Activated naive CD4-positive, alpha-beta T cell treated with anti-CD3 and anti-CD28 coated beads, Interleukin-2, amount 50 U/mL, for 24 hours (primary cell): ENCODE measurements around the gene SLC25A34.

Source experiments
- H3K27ac Mint-ChIP-seq: one replicate; pipeline ENCODE4 v1.8.0; 2021; ENCODE audit warnings: mild to moderate bottlenecking, mixed read lengths
- H3K27me3 Mint-ChIP-seq: one replicate; pipeline ENCODE4 v1.8.0; 2021; ENCODE audit warnings: mixed read lengths
- H3K36me3 Mint-ChIP-seq: one replicate; pipeline ENCODE4 v1.8.0; 2021; ENCODE audit warnings: mixed read lengths
- H3K4me1 Mint-ChIP-seq: one replicate; pipeline ENCODE4 v1.8.0; 2021; ENCODE audit warnings: mixed read lengths
- H3K4me3 Mint-ChIP-seq: one replicate; pipeline ENCODE4 v1.8.0; 2021; ENCODE audit warnings: mild to moderate bottlenecking, mixed read lengths
- H3K9me3 Mint-ChIP-seq: one replicate; pipeline ENCODE4 v1.8.0; 2021; ENCODE audit warnings: mixed read lengths

SLC25A34 gene

DNA sequence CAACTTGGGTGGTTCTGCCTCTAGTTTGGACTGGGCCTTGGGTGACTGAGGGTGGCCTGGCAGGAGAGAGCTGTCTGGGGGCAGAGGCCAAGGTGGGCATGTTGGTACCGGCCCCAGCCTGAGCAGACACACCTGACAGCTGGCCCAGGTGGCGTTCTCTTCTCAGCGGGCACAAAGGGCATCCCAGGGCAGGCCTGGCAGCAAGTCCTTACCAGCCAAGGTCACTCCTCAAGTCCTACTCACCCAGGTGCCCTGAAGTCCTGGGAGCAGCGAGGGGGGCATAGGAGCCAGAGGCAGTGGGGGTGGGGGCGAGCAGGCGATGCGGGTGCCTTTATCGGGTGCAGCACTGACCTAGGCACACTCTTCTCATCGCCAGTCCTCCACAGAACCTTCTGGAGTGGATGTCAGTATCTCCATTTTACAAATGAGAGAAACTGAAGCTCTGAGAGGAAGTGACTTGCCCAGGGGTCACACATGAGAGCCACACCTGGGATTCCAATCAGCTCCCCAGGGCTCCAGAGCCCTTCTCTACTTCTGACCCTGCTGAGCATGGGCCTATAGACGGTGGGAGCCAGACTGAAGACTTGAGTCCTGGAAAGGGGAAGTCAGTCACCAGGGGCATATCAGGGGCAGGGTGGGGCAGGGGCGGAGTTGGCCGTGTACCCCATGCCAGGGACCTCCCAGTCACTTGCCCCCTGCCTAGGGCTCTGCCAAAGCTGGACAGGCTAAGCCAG lies 587 bp upstream of the SLC25A34 start:
- H3K27me3 Mint-ChIP-seq: no peaks in the 10 kb centered on the region
- no peaks in the 10 kb centered on the region for H3K36me3 Mint-ChIP-seq
- H3K4me1 Mint-ChIP-seq: no peaks in the 10 kb centered on the region
- no peaks in the 10 kb centered on the region for H3K9me3 Mint-ChIP-seq
- no peak overlapping the region for H3K4me3 Mint-ChIP-seq
- no peak overlapping the region for H3K27ac Mint-ChIP-seq

DNA sequence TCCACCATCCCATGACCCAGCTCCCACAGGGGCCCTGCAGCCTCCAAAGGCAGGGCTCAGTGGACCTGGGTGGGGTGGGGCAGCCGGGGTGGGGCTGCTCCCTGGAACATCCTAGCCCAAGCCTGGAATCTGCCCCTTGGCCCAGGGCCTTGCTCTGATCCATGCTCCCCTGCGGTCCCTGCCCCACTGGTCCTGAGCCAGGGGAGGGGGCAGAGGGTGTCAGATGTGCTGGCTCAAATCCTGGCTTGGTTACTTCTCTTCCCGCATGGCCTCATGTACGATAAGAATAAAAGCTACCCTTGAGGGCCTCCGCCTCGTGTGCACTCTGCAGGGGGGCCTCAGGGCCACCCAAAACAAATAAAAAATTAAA lies 819 bp downstream of the SLC25A34 start:
- no peaks in the 10 kb centered on the region for H3K9me3 Mint-ChIP-seq

DNA sequence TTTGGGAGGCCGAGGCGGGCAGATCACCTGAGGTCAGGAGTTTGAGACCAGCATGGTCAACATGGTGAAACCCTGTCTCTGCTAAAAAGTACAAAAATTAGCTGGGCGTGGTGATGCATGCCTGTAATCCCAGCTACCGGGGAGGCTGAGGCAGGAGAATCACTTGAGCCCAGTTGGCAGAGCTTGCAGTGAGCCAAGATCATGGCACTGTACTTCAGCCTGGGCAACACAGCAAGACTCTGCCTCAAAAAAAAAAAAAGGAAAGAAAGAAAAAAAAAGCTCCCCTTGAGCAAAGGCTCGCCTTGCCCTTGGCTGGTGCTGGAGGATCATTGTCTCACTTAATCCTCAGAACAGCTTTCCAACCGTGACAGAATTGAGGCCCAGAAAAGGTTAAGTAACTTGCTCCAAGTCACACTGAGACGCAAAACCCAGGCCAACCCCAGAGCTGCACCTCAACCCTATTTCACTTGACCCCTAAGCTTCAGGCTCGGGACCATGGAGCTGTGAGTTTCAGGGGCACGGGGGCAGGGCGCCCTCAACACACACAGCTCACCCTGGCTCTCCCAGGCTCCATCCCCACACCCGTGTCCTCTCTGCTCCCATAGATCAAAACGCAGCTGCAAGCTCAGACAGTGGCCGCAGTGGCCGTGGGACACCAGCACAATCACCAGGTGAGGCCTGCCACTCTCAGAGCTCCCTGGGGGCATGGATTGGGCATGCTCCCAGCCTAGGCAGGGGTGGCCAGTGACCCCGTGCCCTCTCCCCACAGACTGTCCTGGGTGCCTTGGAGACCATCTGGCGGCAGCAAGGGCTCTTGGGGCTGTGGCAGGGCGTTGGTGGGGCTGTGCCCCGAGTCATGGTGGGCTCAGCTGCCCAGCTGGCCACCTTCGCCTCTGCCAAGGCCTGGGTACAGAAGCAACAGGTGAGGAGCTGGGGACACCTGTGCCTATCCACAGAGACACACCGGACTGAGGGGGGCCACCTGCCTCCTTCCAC lies 1.6 kb downstream of the SLC25A34 start:
- H3K9me3 Mint-ChIP-seq: no peaks in the 10 kb centered on the region
- no peak overlapping the region for H3K4me3 Mint-ChIP-seq
- H3K4me1 Mint-ChIP-seq: peaks cover 6% of the 10 kb centered on the region
- H3K36me3 Mint-ChIP-seq: no peaks in the 10 kb centered on the region
- no peaks in the 10 kb centered on the region for H3K27me3 Mint-ChIP-seq
- no peak overlapping the region for H3K27ac Mint-ChIP-seq

More for the DNA sequence above, 819 bp downstream of the SLC25A34 start:
- H3K27ac Mint-ChIP-seq: no peak overlapping the region
- no peaks in the 10 kb centered on the region for H3K36me3 Mint-ChIP-seq
- H3K27me3 Mint-ChIP-seq: no peaks in the 10 kb centered on the region
- H3K4me1 Mint-ChIP-seq: peaks cover 6% of the 10 kb centered on the region
- no peak overlapping the region for H3K4me3 Mint-ChIP-seq

DNA sequence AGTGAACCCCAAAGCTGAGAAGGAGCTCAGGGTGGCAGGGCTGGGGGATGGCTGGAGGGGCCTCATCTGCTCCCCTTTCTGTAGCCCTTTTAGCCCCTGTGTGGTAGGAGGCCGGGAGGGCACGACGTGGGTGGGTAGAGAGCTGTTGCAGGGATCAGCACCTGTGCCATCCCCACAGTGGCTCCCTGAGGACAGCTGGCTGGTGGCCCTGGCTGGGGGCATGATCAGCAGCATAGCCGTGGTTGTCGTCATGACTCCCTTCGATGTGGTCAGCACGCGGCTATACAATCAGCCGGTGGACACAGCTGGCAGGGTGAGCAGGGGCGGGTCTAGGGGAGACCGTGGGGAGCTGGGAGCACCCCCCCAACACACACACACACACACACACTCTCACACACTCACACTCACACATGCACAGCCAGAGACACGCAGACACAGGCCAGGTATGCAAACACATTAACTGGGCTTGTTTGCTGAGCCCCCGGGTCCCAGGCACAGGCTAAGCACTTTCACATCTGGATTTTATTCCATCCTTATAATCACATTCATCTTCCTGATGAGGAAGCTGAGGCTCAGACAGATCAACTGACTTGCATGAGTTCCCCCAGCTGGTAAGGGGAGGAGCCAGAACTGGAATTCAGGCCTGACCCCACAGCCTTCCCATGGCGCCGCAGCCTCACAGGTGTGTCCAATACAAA lies 2.5 kb downstream of the SLC25A34 start:
- Mint-ChIP-seq H3K27ac (no peak overlapping the region), H3K27me3 (no peaks in the 10 kb centered on the region), H3K4me1 (peaks cover 6% of the 10 kb centered on the region), H3K9me3 (no peaks in the 10 kb centered on the region), H3K36me3 (no peaks in the 10 kb centered on the region), H3K4me3 (no peak overlapping the region)

DNA sequence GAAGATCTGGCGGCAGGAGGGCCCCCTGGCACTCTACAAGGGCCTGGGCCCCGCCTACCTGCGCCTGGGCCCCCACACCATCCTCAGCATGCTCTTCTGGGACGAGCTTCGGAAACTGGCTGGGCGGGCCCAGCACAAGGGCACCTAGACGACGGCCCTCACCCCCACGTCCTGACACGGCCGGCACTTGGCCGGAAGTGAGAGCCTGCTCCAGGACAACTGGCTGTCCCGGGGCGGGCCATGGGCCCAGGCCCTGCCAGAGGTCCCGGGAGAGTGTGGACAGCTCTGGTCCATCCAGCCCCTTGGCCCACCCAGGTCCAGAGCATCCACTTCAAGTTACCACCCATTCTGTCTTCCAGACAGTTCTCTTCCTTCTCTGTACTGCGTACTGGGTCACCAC lies 3.2 kb downstream of the SLC25A34 start:
- Mint-ChIP-seq H3K36me3 (no peaks in the 10 kb centered on the region), H3K4me1 (peaks cover 6% of the 10 kb centered on the region), H3K4me3 (no peak overlapping the region), H3K9me3 (no peaks in the 10 kb centered on the region), H3K27me3 (no peaks in the 10 kb centered on the region), H3K27ac (peak overlapping the region; percentile 72)

DNA sequence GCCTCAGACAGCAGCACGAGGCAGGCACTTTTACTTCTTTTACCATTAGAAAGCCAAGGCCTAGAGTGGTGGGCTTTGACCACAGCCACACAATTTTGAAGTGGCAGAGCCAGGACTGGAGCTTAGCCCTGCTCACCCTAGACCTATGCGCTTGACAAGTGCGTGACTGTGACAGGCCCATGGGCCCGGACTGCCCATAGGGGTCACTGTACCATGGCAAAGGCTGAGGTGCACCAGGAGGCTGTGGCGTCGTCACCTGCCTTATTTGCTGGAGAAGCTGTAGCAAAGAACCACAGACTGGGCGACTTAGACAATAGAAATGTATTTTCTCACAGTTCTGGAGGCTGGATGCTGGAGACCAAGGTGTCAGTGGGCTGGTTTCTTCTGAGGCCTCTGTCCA lies 3.7 kb downstream of the SLC25A34 start:
- Mint-ChIP-seq H3K9me3 (no peaks in the 10 kb centered on the region), H3K36me3 (no peaks in the 10 kb centered on the region), H3K27ac (peak overlapping the region; percentile 72), H3K4me1 (peaks cover 6% of the 10 kb centered on the region), H3K27me3 (no peaks in the 10 kb centered on the region), H3K4me3 (no peak overlapping the region)

DNA sequence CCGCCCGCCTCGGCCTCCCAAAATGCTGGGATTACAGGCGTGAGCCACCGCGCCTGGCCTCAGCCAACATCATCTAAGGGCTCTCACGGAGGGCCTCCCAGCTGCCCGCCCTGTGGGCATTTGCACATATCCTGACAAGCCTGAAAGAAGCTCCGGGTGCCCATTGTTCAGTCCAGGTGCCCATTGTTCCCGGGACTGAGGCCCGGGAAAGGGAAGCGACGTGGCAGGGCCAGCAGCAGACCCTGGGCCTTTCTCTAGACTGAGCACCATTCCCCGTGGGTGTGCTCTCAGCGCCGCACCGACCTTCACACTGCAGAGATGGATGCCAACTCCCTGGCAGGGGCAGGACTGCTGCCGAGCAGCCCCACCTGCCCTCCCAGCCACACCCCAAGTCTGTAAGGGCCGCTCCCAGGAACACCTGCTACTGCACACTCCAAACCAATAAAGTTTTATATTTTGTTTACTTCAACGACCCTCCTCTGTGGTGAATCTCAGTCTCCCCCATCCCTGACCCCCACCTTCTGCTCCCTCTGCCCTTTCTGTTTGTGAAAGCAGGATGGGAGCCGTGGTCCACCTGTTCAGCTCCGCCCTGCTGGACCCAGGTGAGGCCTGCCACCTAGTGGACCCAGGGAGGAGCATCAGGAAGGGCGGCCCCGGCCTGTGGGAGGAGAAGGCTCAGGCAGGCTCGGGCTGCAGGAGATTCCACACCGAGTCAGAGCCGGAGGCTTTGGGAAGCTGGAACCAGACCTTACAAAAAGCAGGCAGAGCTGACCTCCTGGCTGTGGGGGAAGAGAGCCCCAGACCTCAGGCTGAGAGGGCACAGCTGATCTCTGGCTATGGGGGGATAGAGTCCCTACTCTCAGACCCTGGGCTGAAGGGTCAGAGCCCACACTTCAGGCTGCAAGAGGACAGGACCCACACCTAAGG lies 5.1 kb downstream of the SLC25A34 start:
- Mint-ChIP-seq H3K4me3 (no peak overlapping the region), H3K27me3 (no peaks in the 10 kb centered on the region), H3K27ac (no peak overlapping the region), H3K9me3 (no peaks in the 10 kb centered on the region), H3K4me1 (peaks cover 6% of the 10 kb centered on the region), H3K36me3 (no peaks in the 10 kb centered on the region)

DNA sequence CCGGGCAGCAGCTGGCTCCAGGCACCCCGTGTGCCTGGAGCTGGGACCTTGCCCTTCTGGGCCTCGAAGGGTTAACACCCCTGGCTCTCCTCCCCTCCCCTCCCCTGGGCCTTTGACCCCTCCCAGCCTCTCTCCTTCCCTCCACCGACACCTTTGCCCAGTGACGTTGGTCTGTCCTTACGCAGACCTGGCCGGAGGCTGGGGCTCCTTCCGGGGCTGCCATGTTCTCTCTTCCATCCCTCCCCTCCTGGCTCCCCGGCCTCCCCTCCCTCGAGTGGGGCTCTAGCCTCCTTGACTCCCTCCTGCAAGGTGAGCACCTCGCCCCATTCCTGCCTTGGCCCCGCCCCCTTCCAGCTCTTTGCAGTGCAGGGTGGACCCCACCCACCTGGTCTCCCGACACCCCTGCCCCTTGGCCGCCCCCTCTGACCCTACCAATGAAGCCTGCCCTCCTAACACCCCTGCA lies 6.3 kb downstream of the SLC25A34 start, which contains the start of gene TMEM82:
Gene TMEM82 (plus strand): TSS at position 161 of the 463 bp plus-strand sequence. CDS start 61 bp downstream, at position 222.
- Mint-ChIP-seq H3K36me3 (no peaks in the 10 kb centered on the region), H3K27me3 (no peaks in the 10 kb centered on the region), H3K9me3 (no peaks in the 10 kb centered on the region), H3K4me1 (peaks cover 6% of the 10 kb centered on the region), H3K4me3 (no peak within 1 kb of the TSS), H3K27ac (no peak within 1 kb of the TSS)

DNA sequence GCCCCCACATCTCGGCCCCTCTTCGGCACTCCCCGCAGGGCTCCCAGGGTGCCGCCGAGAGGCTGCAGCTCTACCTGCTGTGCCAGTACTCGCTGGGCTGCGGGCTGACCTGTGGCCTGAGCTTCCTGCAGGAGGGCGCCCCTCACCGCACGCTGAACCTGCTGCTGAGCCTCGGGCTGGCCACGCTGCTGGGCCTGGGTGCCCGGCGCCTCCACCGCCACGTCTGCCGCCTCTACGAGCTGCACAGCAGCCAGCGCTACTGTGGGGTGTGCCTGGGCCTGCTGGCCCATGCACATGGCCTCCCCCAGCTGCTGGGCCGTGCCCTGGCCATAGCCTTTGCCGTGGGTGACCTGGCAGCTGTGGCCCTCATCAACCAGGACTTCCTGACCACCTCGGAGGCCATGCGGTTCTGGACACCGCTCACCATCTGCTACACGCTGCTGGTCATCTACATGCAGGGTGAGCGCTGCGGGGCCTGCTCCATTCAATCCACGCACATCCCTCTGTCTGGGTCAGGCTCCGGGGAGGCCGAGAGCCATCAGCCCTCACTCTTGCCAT lies 8.1 kb downstream of the SLC25A34 start:
- H3K4me3 Mint-ChIP-seq: no peak overlapping the region
- no peaks in the 10 kb centered on the region for H3K27me3 Mint-ChIP-seq
- H3K9me3 Mint-ChIP-seq: no peaks in the 10 kb centered on the region
- H3K4me1 Mint-ChIP-seq: peaks cover 6% of the 10 kb centered on the region
- no peaks in the 10 kb centered on the region for H3K36me3 Mint-ChIP-seq
- no peak overlapping the region for H3K27ac Mint-ChIP-seq

DNA sequence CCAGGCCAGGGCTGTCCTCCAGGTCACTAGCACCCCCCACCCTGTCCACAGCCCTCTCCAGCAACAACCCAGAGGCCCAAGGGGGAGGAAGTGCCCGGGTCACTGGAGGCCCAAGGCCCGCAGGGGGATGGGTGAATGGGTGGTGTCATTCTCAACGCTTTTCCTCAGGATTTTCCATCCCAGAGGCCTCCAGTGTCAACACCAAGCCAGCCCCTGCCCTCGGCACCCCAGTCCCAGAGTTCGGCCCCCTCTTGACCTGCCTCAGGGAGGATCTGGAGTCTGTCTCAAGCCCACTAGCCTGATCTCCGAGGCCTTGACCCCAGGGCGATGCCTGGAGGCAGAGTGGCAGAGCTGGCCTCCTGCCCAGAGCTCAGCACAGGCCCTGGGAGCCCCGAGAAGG lies 11.3 kb downstream of the SLC25A34 start:
- H3K27me3 Mint-ChIP-seq: peaks cover 2% of the 10 kb centered on the region
- H3K9me3 Mint-ChIP-seq: no peaks in the 10 kb centered on the region
- H3K36me3 Mint-ChIP-seq: no peaks in the 10 kb centered on the region
- H3K4me3 Mint-ChIP-seq: no peak overlapping the region
- H3K4me1 Mint-ChIP-seq: no peaks in the 10 kb centered on the region
- H3K27ac Mint-ChIP-seq: no peak overlapping the region

DNA sequence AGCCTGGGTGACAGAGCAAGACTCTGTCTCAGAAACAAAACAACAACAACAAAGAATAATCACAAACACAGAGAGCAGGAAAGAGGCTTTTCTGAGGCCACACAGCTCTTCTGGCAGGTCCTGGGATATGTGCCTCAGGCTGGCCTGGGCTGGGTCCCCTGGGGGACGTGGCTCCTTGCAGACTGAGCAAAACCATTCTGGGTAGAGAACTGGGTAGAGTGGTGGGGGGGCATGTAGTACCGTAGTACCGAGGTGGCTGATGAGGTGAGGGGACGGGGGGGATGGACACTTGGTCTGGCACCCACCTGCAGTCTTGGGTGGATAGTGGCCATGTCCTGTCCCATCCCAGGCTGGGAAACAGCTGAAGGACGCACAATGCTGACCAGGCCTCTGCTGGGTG lies 12.2 kb downstream of the SLC25A34 start:
- no peak overlapping the region for H3K4me3 Mint-ChIP-seq
- H3K4me1 Mint-ChIP-seq: no peaks in the 10 kb centered on the region
- no peaks in the 10 kb centered on the region for H3K36me3 Mint-ChIP-seq
- H3K27ac Mint-ChIP-seq: no peak overlapping the region
- peaks cover 2% of the 10 kb centered on the region for H3K27me3 Mint-ChIP-seq
- H3K9me3 Mint-ChIP-seq: no peaks in the 10 kb centered on the region

DNA sequence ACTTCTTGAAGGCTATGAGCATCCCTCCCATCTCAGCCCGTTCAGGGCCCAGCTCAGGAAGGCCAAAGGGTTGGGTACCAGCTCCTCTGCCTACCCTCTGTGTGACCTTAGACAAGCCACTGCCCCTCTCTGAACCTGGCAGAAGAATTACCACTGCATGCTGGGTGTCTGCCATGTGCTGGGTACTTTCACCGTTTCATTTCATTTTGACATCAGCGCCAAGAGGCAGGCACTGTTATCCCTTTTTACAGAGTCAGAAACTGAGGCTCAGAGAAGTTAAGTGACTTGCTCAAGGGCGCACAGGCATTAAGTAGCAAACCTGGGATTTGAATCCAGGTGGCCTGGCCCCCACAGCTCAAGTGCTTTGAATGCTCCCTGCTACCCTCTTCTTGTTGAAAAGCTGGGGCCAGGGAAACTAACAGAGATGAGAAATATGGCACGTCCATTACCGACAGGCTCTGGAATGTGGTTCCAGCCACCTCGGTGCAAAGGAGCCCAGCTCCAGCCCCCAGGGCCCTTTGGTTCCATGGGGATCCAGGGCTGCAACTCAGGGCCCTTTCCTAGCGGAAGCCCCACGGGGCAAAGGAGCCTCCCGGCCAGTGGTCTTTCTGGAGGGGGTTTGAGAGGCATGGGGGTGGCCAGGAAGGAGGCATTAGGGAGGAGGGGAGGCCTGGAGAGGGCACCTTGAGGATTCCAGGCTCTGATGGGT lies 12.8 kb downstream of the SLC25A34 start:
- Mint-ChIP-seq H3K4me3 (no peak overlapping the region), H3K27me3 (peaks cover 2% of the 10 kb centered on the region), H3K27ac (no peak overlapping the region), H3K36me3 (no peaks in the 10 kb centered on the region), H3K9me3 (no peaks in the 10 kb centered on the region), H3K4me1 (no peaks in the 10 kb centered on the region)

DNA sequence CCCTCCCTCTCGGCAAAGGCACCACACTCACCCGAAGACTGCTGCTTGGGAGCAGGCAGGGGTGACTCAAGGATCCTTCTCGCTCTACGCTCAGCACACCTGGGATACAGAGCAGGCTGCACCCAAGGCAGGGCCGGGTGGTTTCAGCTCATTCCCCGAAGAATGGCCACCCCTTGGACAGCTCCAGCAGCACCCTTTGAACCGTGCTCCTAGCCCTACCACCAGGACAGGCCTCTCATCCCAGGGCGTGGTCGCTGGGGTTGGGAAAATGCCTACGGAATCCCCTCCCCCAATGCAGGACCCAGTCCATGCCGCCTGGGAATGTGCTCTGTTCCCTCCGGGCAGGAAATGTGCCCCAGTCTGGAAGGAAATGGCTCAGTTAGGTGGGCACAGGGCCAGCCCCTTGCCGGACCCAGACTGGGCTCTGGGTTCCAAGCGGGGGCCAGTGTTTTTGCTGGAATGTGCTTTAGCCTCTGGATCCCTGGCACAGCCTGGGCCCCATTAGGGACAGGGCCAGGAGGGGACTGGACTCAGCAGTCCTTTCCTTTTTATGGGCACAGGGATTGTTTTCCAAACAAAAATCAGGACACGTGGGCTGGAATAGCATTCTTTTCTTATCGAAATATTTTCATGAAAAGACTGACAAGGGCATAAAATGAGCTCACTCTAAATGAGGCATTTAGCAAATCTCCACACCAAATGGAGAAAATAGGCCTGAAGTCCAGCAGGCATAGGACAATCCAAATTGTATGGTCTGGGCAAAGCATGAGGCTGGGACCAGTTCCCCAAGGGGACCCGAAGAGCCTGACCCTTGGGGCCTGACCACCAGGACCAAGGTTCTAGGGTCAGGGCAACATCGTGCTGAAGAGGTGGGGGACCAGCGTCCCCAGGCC lies 13.6 kb downstream of the SLC25A34 start:
- Mint-ChIP-seq H3K4me1 (no peaks in the 10 kb centered on the region), H3K36me3 (no peaks in the 10 kb centered on the region), H3K27me3 (peaks cover 2% of the 10 kb centered on the region), H3K4me3 (no peak overlapping the region), H3K27ac (no peak overlapping the region), H3K9me3 (no peaks in the 10 kb centered on the region)
